T-helper 1 cell treated with Interleukin-12 subunit alpha and Interleukin-12 subunit beta and Interleukin-4 antibody, amounts not matched to agents 30 ng/mL and 1 ng/mL, for 36 hours (primary cell): ENCODE measurements around the gene UPK3B. TPM values are rescaled to one million over a fixed set of nuclear protein-coding genes. Genes with fewer than 3 reads are reported as not detected.
"Not testable (repeated sequence)": the region's sequence is repeated elsewhere in the genome, so short reads cannot be mapped to it uniquely, and the experiment has no call there.

Experiments used
- intact Hi-C: fragments of 100-400 bp; cut with micrococcal nuclease; formaldehyde crosslinking; loops from one replicate; pipeline ENCODE4 v1.15.1; 2024
- total RNA-seq: library from RNA; stranded (reverse); gene quantifications from 2 replicates; pipeline ENCODE4 v1.2.3, GENCODE V29; 2022

The UPK3B gene
- 0.46 and 2.0 TPM in 2 replicates for total RNA-seq

- intact Hi-C loops: loop anchor here (10.0 kb wide), 1 partner anchor 535 kb away; no protein-coding TSS in a partner anchor
Measured at GRCh38 chr7:76509931-76510877, at the start of gene UPK3B. UPK3B (plus strand) TSS chr7:76510552; CDS start chr7:76510653, 101 bp downstream.

DNA sequence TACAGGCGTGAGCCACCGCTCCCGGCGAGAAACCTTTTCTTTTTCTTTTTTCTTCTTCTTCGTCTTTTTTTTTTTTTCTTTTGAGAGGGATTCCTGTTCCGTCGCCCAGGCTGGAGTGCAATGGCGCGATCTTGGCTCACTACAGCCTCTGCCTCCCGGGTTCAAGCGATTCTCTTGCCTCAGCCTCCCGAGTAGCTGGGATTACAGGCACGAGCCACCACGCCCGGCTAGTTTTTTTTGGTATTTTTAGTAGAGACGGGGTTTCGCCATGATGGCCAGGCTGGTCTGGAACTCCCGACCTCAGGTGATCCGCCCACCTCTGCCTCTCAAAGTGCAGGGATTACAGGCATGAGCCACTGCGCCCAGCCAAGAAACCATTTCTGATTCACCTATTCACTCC, 49.6 kb upstream of the UPK3B start:
- intact Hi-C loops: not testable (repeated sequence)

GRCh38 chr7:76461464-76462101, 48.8 kb upstream of the UPK3B start, which contains the start of gene DTX2:
DTX2 (plus strand) TSS chr7:76461709; CDS start chr7:76480510, 18,801 bp downstream.
- intact Hi-C loops: not testable (repeated sequence)

DNA sequence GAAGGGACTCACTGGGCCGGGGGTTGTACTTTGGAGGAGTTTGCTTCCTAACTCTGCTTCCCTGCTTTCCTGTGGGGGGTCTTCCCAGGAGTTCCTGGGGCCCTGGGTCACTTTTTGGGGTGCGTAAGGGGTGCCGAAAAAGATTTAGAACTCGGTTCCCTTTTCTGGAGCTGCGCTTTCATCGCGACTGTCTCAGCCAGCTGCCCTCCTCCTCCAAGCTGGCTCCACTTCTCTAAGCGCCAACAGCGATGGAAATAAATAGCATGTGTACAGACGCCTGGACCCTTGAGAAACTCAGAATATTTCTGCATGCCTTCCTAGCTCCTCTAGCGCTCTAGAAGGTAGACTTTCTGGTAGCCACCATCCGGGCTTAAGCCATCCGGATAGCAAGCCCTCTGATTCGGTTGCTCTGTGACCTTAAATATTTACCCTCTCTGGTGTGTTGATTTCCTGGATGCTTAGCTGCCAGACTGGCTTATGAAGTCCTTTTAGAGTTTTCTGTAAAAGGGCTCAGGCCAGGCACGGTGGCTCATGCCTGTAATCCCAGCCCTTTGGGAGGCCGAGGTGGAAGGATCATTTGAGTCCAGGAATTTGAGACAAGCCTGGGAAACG, 48.0 kb upstream of the UPK3B start:
- intact Hi-C loops: not testable (repeated sequence)

DNA sequence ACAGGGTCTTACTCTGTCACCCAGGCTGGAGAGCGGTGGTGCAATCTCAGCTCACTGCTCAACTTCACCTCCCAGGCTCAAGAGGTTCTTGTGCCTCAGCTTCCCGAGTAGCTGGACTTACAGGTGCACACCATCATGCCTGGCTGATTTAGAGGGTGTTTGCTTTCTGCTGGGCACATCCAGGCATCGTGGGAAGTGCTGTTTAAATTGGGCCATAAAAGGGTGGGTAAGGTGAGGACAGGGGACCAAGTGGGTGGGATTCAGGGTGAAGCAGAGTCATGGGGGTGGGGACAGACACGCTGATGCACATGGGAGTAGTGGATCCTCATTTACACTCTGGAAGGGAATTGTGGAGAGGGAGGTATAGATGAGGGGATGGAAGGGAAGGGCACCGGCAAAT, 45.4 kb upstream of the UPK3B start:
- intact Hi-C loops: not testable (repeated sequence)

- intact Hi-C loops: not testable (repeated sequence)
Measured at GRCh38 chr7:76465950-76466349, 44.4 kb upstream of the UPK3B start.

GRCh38 chr7:76467743-76468404, 42.5 kb upstream of the UPK3B start:
- intact Hi-C loops: not testable (repeated sequence)

GRCh38 chr7:76471556-76472221, 38.7 kb upstream of the UPK3B start:
- intact Hi-C loops: not testable (repeated sequence)

DNA sequence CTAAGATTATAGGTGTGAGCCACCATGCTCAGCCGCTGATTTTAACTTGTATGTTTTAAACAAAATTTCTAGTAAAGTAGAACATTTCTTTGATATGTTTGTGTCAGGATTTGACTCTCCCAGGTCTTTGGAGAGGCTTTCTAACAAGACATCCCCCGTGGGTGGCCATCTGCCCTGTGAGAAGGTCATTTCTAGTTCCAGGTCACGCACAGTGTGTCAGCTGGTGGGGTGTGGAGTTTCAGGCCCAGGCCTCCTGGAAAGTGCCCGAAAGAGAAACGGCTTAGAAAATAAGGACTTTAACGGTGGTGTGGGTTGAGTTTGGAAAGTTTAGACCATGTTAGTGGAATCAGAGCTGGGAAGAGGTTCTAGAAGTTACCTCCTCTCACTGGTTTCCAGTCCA, 37.3 kb upstream of the UPK3B start:
- intact Hi-C loops: not testable (repeated sequence)

- intact Hi-C loops: not testable (repeated sequence)
Measured at GRCh38 chr7:76476280-76476679, 34.1 kb upstream of the UPK3B start.

- intact Hi-C loops: not testable (repeated sequence)
Measured at GRCh38 chr7:76476742-76477474, 33.4 kb upstream of the UPK3B start.

DNA sequence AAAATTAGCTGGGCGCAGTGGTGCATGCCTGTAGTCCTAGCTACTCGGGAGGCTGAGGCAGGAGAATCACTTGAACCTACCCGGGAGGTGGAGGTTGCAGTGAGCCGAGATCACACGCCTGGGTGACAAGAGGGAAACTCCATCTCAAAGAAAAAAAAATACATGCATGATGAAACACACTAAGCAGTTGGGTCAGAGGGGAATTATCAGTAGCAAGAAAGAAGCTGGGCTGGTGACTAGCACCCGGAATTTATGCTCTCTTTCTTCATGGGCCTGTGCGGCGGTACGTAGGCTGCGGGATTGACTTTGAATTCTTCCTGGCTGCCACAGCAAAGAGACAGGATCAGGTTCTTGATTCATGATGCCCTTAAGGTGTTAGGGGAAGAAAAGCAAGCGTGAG, 30.7 kb upstream of the UPK3B start:
- intact Hi-C loops: not testable (repeated sequence)

- intact Hi-C loops: not testable (repeated sequence)
Measured at GRCh38 chr7:76480403-76481253, 29.7 kb upstream of the UPK3B start.

DNA sequence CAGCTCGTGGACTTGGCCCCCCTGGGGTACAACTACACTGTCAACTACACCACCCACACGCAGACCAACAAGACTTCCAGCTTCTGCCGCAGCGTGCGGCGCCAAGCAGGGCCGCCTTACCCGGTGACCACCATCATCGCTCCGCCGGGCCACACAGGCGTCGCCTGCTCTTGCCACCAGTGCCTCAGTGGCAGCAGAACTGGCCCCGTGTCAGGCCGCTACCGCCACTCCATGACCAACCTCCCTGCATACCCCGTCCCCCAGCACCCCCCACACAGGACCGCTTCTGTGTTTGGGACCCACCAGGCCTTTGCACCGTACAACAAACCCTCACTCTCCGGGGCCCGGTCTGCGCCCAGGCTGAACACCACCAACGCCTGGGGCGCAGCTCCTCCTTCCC, 27.7 kb upstream of the UPK3B start:
- intact Hi-C loops: not testable (repeated sequence)

GRCh38 chr7:76483081-76483480, 27.3 kb upstream of the UPK3B start:
- intact Hi-C loops: not testable (repeated sequence)

GRCh38 chr7:76484456-76484855, 25.9 kb upstream of the UPK3B start:
- intact Hi-C loops: not testable (repeated sequence)

- intact Hi-C loops: not testable (repeated sequence)
Measured at GRCh38 chr7:76485822-76486610, 24.3 kb upstream of the UPK3B start.

DNA sequence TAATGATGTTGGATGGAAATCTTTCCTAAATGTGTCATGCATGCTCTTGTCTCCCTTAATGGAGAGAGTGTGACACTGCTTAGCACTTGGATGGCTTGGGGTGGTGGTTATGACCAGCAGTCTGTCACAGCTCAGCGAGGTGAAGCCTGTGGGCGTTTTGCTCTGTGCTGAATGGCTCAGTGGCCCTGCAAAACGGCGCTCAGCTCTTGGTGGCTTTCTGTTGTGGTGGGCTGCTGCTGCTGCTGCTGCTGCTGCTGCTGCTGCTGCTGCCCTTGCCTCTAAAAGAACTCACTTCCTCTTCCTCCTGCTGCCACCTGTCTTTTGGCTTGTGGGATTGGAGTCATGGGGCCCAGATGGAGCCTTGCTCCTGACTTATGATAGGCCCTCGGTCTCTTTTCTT, 23.7 kb upstream of the UPK3B start:
- intact Hi-C loops: not testable (repeated sequence)
